PC-9 (cell line): ENCODE data around the gene C3.

Experiments used
- EZH2 ChIP-seq: fragments of 200-600 bp; sonication (generic); IDR thresholded peaks from 2 replicates; pipeline ENCODE4 v1.8.0; 2017; ENCODE audit warnings: antibody characterized with exemption, low read depth
- TF ChIP-seq, protein P1 (sequence below): fragments of 200-600 bp; sonication (generic); conservative IDR thresholded peaks from 2 replicates; pipeline ENCODE4 v1.6.1; 2017; ENCODE audit warnings: mixed run types, antibody characterized with exemption, mild to moderate bottlenecking, moderate library complexity

- TF ChIP-seq, protein P1, sequence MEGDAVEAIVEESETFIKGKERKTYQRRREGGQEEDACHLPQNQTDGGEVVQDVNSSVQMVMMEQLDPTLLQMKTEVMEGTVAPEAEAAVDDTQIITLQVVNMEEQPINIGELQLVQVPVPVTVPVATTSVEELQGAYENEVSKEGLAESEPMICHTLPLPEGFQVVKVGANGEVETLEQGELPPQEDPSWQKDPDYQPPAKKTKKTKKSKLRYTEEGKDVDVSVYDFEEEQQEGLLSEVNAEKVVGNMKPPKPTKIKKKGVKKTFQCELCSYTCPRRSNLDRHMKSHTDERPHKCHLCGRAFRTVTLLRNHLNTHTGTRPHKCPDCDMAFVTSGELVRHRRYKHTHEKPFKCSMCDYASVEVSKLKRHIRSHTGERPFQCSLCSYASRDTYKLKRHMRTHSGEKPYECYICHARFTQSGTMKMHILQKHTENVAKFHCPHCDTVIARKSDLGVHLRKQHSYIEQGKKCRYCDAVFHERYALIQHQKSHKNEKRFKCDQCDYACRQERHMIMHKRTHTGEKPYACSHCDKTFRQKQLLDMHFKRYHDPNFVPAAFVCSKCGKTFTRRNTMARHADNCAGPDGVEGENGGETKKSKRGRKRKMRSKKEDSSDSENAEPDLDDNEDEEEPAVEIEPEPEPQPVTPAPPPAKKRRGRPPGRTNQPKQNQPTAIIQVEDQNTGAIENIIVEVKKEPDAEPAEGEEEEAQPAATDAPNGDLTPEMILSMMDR, result no peak
- TF ChIP-seq EZH2, result no peak
Measured at GRCh38 chr19:6674868-6675305, 45.6 kb downstream of the C3 start.
